ENCODE measurements around the gene ATF7IP.
"Not testable (repeated sequence)": the region's sequence is repeated elsewhere in the genome, so short reads cannot be mapped to it uniquely, and the experiment has no call there.

DNA sequence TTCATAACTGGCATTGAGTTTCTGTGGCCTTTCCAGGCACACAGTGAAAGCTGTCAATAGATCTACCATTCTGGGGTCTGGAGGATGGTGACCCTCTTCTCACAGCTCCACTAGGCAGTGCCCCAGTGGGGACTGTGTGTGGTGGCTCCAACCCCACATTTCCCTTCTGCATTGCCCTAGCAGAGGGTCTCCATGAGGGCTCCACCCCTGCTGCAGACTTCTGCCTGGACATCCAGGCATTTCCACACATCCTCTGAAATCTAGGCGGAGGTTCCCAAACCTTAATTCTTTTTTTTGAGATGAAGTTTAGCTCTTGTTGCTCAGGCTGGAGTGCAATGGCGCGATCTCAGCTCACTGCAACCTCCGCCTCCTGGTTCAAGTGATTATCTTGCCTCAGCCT lies 14.0 kb upstream of the ATF7IP start:
- TF ChIP-seq CTCF (conservative IDR thresholded peaks at IDR 0.05 in 1 of 2, IDR thresholded peaks at IDR 0.05 in 1 of 2; ENCODE audit: extremely low read depth in 1 of 2, insufficient read depth in 1 of 2, low read depth in 1 of 2, low read length in 2 of 2); EZH2 (IDR thresholded peaks at IDR 0.05; ENCODE audit: borderline replicate concordance, low read length): not testable (repeated sequence)

Measured in mammary epithelial cell (primary cell).